DOHH2 (cell line): Measurements from ENCODE around the gene RIC1.

Experiments used
- CTCF ChIP-seq: fragments of 200-600 bp; sonication (generic); IDR thresholded peaks from one replicate; pipeline ENCODE4 v1.5.1; 2014; ENCODE audit warnings: antibody characterized with exemption, mild to moderate bottlenecking, low read depth, low read length; ENCODE audit not compliant: poor library complexity, severe bottlenecking
- EZH2phosphoT487 ChIP-seq: fragments of 200-600 bp; sonication (generic); IDR thresholded peaks from 2 replicates; pipeline ENCODE4 v1.6.1; 2017; ENCODE audit warnings: borderline replicate concordance, mild to moderate bottlenecking, antibody characterized with exemption, low read length, moderate library complexity, mixed read lengths

- TF ChIP-seq CTCF (no peak), EZH2phosphoT487 (no peak)
Measured at GRCh38 chr9:5798581-5798980, 169.7 kb downstream of the RIC1 start.
